HAP-1 (cell line): ENCODE results near the gene UTS2B.
"Not testable (repeated sequence)": the region's sequence is repeated elsewhere in the genome, so short reads cannot be mapped to it uniquely, and the experiment has no call there.

Source experiments
- DNase-seq, 2 experiments: peaks; one replicate each; pipeline ENCODE4 v3.0.0-alpha.2; 2016 to 2020; ENCODE audit warnings: low spot score in 2 of 2
- H3K27me3 ChIP-seq: fragments of 250-450 bp; sonication (Bioruptor Pico); 2 replicates; pipeline ENCODE4 v1.5.1; 2020; ENCODE audit warnings: low read depth, mild to moderate bottlenecking, moderate library complexity
- H3K36me3 ChIP-seq: fragments of 250-450 bp; sonication (Bioruptor Pico); replicated peaks from 2 replicates; pipeline ENCODE4 v1.5.1; 2020; ENCODE audit warnings: mild to moderate bottlenecking
- H3K4me1 ChIP-seq: fragments of 250-450 bp; sonication (Bioruptor Pico); 2 replicates; pipeline ENCODE4 v1.5.1; 2020; ENCODE audit warnings: mild to moderate bottlenecking
- H3K4me3 ChIP-seq: fragments of 250-450 bp; sonication (Bioruptor Pico); 2 replicates; pipeline ENCODE4 v1.5.1; 2020; ENCODE audit warnings: mild to moderate bottlenecking, moderate library complexity
- H3K9me3 ChIP-seq: fragments of 250-450 bp; sonication (Bioruptor Pico); 2 replicates; pipeline ENCODE4 v1.5.1; 2020; ENCODE audit warnings: mild to moderate bottlenecking, moderate library complexity
- in situ Hi-C: fragments of 300-500 bp; cut with MboI; formaldehyde crosslinking; loops from 3 replicates; pipeline ENCODE4 v1.14.3; 2020; ENCODE audit warnings: low sequenced_read_pairs, inconsistent platforms, mixed read lengths

The UTS2B gene

DNA sequence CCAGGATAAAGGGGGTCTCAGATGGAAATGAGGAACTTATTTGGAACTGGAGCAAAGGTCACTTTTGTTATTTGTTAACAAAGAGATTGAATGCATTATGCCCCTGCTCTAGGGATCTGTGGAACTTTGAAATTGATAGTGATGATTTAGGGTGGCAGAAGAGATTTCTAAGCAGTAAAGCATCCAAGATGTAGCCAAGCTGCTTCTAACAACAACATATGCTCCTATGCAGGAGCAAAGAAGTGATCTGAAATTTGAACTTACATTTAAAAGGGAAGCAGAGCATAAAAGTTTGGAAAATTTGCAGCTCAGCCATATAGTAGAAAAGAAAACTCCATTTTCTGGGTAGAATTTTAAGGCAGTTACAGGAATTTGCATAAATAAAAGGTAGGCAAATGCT lies 31.5 kb downstream of the UTS2B start:
- DNase-seq = no peak
- no peaks in the 10 kb centered on the region for H3K4me1 ChIP-seq
- H3K9me3 ChIP-seq = no peaks in the 10 kb centered on the region
- in situ Hi-C loops = no loop called here
- H3K27me3 ChIP-seq = no peaks in the 10 kb centered on the region
- no peak overlapping the region for H3K4me3 ChIP-seq
- H3K36me3 ChIP-seq = no peaks in the 10 kb centered on the region

DNA sequence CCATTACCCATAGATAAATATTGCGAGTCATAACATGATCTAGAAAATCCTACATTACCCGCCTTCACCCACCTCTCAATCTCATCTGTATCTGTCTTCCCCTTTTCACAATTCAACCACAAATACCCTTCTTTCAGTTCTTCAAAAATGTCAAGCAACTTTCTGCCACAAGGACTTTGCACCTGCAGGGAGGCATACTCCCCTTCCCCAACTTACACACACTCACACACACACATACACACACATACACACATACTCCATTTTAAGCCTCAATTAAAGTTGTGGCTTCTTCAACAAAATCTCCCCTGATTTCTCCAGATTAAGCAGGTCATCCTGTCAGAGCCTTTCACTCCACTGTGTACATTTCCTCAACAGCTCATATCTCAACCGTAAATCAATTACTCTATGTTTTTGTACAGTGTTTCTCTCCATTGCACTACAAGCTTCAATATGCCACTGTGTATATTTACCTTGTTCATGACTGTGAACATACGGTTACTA lies 34.2 kb downstream of the UTS2B start:
- H3K4me3 ChIP-seq = no peak overlapping the region
- H3K4me1 ChIP-seq = no peaks in the 10 kb centered on the region
- no peak for DNase-seq
- H3K9me3 ChIP-seq = no peaks in the 10 kb centered on the region
- no peaks in the 10 kb centered on the region for H3K36me3 ChIP-seq
- in situ Hi-C loops = no loop called here
- no peaks in the 10 kb centered on the region for H3K27me3 ChIP-seq

DNA sequence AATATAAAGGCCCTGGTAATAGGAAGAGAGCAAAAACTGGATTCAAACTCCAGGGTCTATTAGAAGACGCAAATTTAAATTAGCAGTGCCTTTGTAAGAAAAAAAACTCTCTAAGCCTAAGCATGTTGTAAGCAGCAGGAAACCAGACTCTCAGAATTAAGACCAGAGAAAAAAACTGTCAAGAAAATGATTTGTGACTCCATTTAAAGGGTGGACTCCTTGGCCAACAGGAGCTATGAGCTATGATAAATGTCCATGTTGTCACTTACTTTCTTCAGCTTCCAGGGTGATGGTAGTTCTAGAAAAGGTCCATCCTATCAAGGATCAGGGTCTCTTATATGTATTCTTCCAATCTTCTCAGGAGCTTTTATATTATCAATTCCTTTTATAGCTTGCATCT lies 36.0 kb downstream of the UTS2B start:
- Histone ChIP-seq H3K4me3 (no peak overlapping the region), H3K36me3 (no peaks in the 10 kb centered on the region), H3K9me3 (no peaks in the 10 kb centered on the region), H3K27me3 (no peaks in the 10 kb centered on the region), H3K4me1 (no peaks in the 10 kb centered on the region)
- DNase-seq = no peak
- in situ Hi-C loops = no loop called here

DNA sequence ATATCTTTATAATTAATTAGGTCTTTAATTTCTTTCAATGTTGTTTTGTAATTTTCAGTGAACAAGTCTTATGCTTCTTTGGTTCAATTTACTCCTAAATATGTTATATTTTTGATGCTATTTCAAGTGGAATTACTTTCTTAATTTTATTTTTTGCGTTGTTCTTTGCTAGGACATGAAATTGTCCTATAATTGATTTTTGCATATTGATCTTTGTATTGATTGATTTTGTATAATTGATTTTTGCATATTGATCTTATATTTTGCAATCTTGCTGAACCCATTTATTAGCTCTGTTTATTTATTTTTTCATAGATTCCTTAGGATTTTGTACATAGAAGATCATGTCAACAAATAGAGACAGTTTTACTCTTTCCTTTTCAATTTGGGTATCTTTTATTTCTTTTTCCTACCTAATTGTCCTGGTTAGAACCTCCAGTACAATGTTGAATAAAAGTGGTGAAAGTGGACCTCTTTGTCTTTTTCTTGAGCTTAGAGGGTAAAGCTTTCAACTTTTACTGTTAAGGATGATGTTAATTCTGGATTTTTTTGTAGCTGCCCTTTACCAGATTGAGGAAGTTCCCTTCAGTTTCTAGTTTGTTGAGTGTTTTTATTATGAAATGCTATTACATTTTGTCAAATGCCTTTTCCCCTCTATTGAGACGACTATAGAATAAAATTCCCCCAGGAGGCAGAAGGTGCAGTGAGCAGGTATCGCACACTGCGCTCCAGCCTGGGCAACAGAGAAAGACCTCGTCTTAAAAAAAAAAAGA lies 37.9 kb downstream of the UTS2B start:
- Histone ChIP-seq H3K27me3 (no peaks in the 10 kb centered on the region), H3K4me1 (no peaks in the 10 kb centered on the region), H3K9me3 (no peaks in the 10 kb centered on the region), H3K4me3 (no peak overlapping the region), H3K36me3 (no peaks in the 10 kb centered on the region)
- in situ Hi-C loops = no loop called here
- no peak for DNase-seq

DNA sequence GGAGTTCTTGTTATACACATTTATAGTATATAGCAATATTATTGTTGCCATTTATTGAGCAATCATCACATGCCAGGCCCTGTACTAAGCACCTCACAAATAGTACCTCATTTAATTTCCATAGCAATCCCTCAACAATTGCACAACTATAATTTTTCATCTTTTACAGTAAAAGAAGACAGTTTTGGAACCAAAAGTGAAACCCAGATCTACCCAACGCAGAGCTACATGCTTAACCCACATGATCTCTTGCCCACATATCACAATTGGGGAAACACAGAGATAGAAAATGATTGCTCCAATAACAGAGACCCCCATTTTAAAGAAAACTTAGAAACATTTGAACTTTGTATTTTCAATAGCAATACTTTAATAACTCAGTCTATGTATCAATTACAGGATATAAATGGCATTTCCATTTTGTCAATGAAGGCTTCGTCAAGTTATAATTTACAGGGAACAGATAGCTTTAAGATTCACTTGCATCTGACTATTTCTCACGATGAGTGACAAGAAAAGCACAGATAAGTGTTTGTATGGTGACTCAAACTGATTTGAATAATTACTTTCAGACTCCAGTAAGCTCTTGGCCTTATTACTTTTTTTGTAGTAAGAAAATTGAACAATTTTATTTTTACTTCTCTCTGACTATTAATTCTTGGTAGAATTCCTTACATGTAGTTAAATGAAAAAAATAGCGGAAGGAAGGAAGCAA lies 39.9 kb downstream of the UTS2B start:
- no peak for DNase-seq
- Histone ChIP-seq H3K27me3 (no peaks in the 10 kb centered on the region), H3K4me1 (no peaks in the 10 kb centered on the region), H3K9me3 (no peaks in the 10 kb centered on the region), H3K36me3 (no peaks in the 10 kb centered on the region), H3K4me3 (no peak overlapping the region)
- in situ Hi-C loops = no loop called here

DNA sequence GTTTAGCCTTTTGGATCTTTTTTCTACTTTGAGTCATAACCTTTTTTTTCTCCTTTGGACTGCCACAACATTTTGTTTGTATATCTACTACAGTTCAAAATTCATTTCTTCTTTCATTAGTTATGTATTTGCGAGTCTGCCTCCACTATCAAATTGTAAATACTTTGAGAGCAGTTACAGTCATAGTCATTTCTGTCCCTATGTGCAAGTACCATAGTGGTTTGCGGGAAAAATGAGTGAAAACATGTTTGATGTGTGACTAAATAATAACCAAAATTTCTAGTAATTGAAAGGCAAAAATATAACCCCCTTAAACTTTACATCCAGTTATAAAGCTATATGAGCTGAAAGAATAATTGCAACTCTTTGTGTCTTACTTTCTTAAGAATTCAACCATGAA lies 46.9 kb downstream of the UTS2B start:
- peaks cover 3% of the 10 kb centered on the region; the same call in 1 of the 2 replicates for H3K4me1 ChIP-seq
- no peak overlapping the region for H3K4me3 ChIP-seq
- H3K27me3 ChIP-seq = no peaks in the 10 kb centered on the region
- DNase-seq = no peak
- in situ Hi-C loops = no loop called here
- H3K9me3 ChIP-seq = no peaks in the 10 kb centered on the region
- no peaks in the 10 kb centered on the region for H3K36me3 ChIP-seq

DNA sequence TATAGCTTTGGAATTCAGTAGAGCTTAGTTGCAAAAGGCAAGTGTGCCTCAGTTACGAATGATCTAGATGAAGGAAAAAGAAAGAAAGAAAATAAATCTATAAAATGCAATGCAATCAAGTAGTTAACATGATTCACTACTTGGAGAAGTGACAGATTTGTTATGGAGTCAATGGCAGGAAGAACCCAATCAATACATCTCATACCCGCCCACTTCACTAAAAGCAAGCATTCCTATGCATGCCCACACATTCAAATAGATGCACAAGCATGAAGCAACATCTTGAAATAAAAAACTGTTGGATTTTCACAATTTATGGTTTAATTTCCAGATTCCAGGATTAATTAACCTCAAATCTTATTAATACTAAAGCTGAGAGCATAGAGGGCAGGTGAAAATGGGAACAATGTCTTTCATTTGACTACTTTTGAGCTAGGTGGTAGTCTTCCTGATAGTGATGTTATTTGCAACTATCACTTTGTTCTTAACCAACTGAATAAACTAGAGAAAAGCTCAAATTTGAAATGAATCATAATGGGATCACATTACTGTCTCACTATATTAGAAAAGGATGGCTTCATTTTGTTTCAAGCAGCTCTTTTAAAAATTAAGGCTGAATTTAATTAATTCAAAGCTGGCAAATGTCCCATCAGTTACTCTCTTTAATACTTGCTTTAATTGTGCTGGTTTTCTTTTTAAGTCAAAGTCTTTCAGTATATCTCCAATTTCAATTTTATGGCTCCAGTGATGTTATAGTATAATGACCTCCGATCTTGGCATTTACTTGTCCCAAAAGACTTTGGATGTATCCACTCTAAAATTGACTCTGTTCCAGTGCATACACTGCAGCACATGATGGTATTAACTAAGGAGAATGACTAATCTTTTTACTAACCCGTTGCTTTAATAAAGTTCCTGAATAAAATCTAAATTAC lies 47.8 kb downstream of the UTS2B start:
- no peaks in the 10 kb centered on the region for H3K36me3 ChIP-seq
- no peak for DNase-seq
- H3K4me3 ChIP-seq = no peak overlapping the region
- H3K4me1 ChIP-seq = peaks cover 3% of the 10 kb centered on the region; the same call in 1 of the 2 replicates
- H3K9me3 ChIP-seq = no peaks in the 10 kb centered on the region
- in situ Hi-C loops = no loop called here
- H3K27me3 ChIP-seq = no peaks in the 10 kb centered on the region

DNA sequence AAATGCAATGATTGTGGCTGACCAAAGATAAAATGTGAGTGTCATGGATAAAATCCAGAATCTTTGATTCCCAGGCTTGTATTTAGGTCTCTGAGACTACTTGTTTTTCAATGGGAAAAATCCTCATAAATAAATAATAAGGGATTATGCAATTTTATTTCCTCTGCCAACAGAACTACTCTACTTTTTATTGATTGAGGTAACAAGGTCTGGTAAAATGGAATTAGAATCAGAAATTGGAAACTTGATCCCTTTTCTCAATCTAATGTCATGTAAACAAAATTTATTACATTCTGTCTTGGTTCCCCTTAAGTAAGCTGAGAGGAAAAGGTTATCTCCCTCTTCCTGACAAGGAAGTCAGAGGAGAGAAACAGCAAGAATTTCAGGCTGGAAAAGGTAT lies 49.4 kb downstream of the UTS2B start:
- in situ Hi-C loops = no loop called here
- Histone ChIP-seq H3K27me3 (no peaks in the 10 kb centered on the region), H3K4me1 (peaks cover 3% of the 10 kb centered on the region; the same call in 1 of the 2 replicates), H3K36me3 (no peaks in the 10 kb centered on the region), H3K4me3 (no peak overlapping the region), H3K9me3 (no peaks in the 10 kb centered on the region)
- DNase-seq = no peak

DNA sequence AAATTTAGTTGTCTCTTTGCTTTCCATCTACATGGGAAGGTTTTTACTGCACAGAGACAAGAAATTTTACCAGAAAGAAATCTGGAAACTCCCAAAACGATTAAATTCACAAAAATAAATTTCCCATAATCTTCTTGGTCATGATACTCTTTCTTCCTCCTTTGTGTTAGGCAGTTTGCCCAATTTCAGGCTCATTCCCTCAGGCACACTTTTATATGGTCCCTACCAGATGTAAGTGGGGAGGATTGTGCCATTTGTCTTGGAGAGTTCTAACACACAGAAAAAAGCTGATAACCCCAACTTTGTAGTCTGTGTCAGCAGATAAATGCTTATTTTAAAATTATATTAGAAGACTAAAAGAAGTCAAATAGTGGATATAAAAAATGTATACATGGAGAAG lies 50.2 kb downstream of the UTS2B start:
- no peak for DNase-seq
- H3K4me3 ChIP-seq = no peak overlapping the region
- no peaks in the 10 kb centered on the region for H3K27me3 ChIP-seq
- peaks cover 3% of the 10 kb centered on the region; the same call in 1 of the 2 replicates for H3K4me1 ChIP-seq
- no peaks in the 10 kb centered on the region for H3K9me3 ChIP-seq
- H3K36me3 ChIP-seq = no peaks in the 10 kb centered on the region
- in situ Hi-C loops = no loop called here

DNA sequence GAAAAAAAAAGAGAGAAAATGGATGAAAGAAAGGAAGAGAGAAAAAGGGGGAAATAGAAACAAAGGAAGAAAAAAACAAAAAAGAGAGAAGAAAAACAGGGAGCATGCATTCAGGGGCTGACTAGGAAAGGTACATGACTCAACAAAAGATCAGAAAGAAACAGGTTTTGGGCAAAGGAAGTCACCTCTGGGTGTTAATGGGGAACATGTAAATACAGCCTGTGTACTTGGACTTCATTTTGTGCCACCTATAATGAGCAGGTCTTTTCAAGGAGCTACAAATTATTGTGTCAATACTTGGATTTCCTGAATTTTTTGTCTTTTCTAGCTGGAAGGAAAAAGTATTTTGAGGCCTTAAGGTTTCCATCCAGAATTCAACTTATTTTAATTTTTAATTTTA lies 54.6 kb downstream of the UTS2B start:
- Histone ChIP-seq H3K27me3 (no peaks in the 10 kb centered on the region), H3K9me3 (no peaks in the 10 kb centered on the region), H3K4me1 (peaks cover under 1% of the 10 kb centered on the region; the same call in 1 of the 2 replicates), H3K4me3 (no peak overlapping the region), H3K36me3 (no peaks in the 10 kb centered on the region)
- in situ Hi-C loops = no loop called here
- DNase-seq = no peak

DNA sequence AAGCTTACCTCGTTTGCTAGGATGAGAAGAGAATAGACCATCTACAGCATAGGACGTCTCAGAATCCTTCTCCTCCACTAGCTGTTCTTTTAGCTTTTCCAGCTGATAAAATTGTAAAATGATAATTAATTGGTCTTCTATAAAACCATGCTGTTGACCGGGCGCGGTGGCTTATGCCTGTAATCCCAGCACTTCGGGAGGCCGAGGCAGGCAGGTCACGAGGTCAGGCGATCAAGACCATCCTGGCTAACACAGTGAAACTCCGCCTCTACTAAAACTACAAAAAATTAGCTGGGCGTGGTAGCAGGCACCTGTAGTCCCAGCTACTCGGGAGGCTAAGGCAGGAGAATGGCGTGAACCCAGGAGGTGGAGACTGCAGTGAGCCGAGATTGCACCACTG lies 55.1 kb downstream of the UTS2B start:
- H3K9me3 ChIP-seq, H3K27me3 ChIP-seq, H3K4me1 ChIP-seq, H3K36me3 ChIP-seq, DNase-seq, H3K4me3 ChIP-seq, in situ Hi-C loops: not testable (repeated sequence)

DNA sequence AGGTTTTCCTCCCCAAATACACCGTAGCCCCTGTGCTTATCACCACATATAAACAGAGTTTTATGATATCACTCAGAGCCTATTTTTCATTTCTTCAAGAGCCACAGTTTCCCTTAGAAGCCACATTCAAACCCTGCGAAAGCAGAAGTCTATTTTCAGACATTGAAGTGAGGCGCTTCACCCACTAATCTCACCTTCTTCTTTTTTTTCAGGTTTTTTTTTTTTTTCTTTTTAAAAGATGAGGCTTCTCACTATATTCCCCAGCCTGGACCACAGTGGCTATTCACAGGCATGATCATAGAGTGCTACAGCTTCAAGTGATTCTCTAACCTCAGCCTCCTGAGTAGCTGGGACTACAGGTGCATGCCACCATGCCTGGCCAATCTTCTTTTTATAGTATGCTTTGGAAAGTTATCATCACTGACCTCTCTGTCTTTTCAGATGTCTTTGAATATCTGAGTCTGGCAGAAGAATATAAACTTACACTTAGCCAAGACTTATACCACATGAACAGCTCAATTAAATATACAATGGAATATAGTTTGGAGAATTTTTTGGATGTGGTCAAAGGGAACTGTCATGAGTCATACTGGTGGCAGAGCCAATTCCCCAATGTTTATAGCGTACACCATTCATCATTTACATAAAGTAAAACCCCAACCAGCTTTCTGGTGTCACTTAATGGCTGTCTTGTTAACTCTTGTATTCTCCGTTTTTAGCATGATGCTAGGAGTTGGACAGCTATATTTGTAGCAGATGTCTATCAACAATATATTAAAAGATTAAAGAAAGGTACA lies 60.8 kb downstream of the UTS2B start:
- no peaks in the 10 kb centered on the region for H3K9me3 ChIP-seq
- in situ Hi-C loops = no loop called here
- no peaks in the 10 kb centered on the region for H3K27me3 ChIP-seq
- peaks cover 6% of the 10 kb centered on the region for H3K4me1 ChIP-seq
- DNase-seq = no peak
- H3K4me3 ChIP-seq = no peak overlapping the region
- no peaks in the 10 kb centered on the region for H3K36me3 ChIP-seq

DNA sequence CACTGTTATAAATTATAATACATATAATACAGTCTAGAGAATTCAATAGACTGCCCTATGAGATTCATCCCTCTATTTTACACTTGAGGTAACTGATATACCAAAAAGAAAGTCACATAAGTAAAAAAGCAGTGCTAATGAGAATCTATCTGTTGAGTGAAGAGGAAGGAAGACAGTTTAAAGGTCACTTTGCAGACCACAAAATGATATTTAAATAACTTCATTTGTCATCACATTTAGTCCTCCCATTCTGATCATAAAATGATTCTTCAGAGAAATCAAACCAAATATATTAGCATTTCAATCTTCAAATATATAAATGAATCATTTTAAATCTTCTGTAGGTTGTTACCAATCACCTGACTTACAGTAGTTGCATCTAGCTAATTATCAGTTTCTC lies 61.6 kb downstream of the UTS2B start:
- no peak for DNase-seq
- peaks cover 9% of the 10 kb centered on the region for H3K4me1 ChIP-seq
- H3K9me3 ChIP-seq = no peaks in the 10 kb centered on the region
- H3K36me3 ChIP-seq = no peaks in the 10 kb centered on the region
- no peaks in the 10 kb centered on the region for H3K27me3 ChIP-seq
- in situ Hi-C loops = no loop called here
- no peak overlapping the region for H3K4me3 ChIP-seq
